Stimulated activated CD8-positive, alpha-beta memory T cell treated with anti-CD3 and anti-CD28 coated beads, Interleukin-2, amount 100 ng/mL, for 1 hour (primary cell): ENCODE data around the gene UQCRC1.

Source experiments
- DNase-seq, 2 donors: peaks; one replicate each; pipeline ENCODE4 v3.0.0-alpha.2; 2020; ENCODE audit warnings: low read depth in 2 of 2

The UQCRC1 gene

GRCh38 chr3:48572517-48572916, 36.9 kb downstream of the UQCRC1 start:
- DNase-seq = no peak

GRCh38 chr3:48571938-48572337, 37.5 kb downstream of the UQCRC1 start:
- DNase-seq = no peak

DNA sequence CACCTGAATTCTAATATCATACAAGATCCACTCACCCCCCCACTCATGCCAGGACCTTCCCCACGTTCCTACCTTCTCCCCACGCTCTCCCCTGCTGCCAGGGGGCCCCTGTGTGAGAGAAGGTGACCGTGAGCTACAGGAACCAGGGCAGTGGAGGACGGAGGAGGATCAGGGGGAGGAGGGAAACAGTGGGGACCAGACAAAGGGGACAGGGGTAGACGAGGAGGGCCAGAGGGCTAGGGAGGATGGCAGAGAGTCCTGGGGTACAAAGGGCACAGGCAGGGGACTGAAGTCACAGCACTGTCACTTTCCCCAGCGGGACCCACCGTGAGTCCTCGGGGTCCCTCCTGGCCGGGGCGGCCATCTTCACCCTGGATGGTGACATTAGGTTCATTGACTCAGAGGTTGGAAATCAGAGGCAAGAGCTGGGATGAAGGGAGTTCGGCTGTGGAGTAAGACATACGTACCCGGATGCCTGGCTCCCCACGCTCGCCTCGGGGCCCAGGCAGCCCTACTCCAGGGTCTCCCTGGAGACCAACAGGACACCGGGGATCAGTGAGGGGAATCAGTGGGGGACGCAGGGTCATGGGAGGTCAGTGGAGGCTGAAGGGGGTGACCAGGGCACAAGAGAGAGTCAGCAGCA, 39.5 kb downstream of the UQCRC1 start:
- no peak for DNase-seq

GRCh38 chr3:48569400-48569799, 40.0 kb downstream of the UQCRC1 start:
- DNase-seq = no peak

- no peak for DNase-seq
These were observed 41.0 kb downstream of the UQCRC1 start for GRCh38 chr3:48568476-48568875.

DNA sequence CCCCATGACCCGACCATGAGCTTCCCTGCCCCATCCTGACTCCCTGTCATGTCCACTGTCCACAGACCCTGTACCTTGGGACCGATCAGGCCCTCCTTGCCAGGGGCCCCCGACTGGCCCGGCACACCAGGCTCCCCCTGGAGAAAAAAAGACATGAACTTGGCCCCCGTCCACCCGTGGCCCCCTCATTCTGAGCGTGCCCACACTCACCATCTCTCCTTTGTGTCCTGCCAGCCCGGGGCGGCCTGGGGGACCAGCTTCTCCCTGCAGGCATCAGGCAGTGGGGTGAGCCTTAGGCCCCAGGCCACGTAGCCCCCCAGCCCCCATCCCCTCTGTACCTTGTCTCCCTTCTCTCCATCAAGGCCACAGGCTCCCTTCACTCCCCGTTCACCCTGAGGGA, 41.9 kb downstream of the UQCRC1 start:
- no peak for DNase-seq

GRCh38 chr3:48567090-48567489, 42.4 kb downstream of the UQCRC1 start:
- no peak for DNase-seq

DNA sequence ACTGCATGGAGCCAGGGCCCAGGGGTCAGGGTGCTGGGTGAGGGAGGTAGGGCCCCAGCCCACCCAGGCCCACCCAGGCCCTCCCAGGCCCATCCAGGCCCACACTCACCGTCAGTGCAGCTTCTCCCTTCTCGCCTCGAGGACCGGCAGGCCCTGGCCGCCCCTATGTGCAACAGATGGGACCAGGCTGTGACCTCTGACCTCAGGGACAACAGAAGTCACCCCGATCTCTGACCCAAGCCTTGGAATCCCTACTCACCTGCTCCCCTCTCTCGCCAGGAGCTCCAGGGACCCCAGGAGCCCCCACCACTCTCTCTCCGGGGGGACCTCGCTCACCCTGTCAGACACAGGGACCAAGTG, 43.1 kb downstream of the UQCRC1 start:
- DNase-seq = no peak

- no peak for DNase-seq
These were observed 43.6 kb downstream of the UQCRC1 start for GRCh38 chr3:48565591-48566400.

- DNase-seq = no peak
These were observed 44.3 kb downstream of the UQCRC1 start for GRCh38 chr3:48565186-48565585.

GRCh38 chr3:48564667-48565066, 44.8 kb downstream of the UQCRC1 start:
- no peak for DNase-seq

- peak in 1 of 2 donors; percentile 32 for DNase-seq
These were observed 45.4 kb downstream of the UQCRC1 start for GRCh38 chr3:48564022-48564421.

GRCh38 chr3:48563382-48563918, 46.0 kb downstream of the UQCRC1 start, which contains the start of gene UCN2:
Gene UCN2, minus strand, starts transcription at chr3:48563781. Its CDS starts 657 bp downstream, at chr3:48563124.
- no peak for DNase-seq

GRCh38 chr3:48562367-48563095, 46.9 kb downstream of the UQCRC1 start:
- DNase-seq = no peak

GRCh38 chr3:48561045-48561736, 48.3 kb downstream of the UQCRC1 start:
- DNase-seq = no peak

DNA sequence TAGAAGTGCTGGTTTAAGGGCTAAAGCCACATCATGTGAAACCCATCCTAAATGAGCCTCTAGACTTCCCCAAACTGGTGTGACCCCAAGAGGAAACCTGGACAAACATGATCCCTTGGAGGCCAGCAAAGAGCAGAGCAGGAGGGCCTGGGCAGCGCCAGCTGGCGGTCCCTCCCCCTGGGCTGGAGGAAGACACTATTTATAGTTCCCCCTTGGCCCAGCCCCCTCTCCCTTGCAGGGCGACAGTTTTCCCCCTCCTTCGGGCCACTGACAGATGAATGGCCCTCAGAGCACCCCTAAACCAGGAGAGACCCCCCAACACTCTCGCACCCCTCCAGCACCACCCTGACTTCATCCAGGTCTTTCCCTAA, 48.8 kb downstream of the UQCRC1 start:
- DNase-seq = no peak

DNA sequence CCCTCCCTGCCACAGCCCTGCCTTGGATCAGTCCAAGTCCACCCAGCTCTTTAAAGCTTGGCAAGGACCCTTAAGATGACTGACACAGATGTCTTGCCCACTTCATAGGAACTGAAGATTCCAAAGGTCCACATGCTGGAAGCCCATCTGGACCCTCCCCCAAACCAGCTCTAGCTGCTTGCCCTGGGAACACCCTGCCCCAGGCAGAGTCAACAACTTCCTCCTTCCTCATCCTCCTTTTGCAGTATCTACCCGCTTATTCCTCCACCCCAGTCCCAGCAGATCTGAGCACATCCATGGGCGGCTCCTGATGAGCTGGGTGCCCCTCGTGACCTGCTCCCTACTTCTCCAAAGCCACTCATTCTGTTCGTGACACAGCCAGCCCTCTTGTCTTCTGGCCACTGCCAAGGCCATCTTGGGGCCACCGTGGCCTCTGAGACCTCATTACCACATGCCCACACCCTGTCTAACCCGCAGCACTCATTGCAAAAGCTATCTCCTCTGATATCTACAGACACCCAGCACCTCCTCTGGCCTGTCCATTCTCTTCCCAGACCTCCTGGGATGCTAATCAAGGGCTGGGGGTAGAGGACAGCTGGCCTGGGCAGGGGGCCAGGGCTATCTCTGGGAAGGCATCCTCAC, 50.8 kb downstream of the UQCRC1 start:
- no peak for DNase-seq

- DNase-seq = peak; percentile 98 to 99
These were observed 52.4 kb downstream of the UQCRC1 start, which contains the start of gene PFKFB4 for GRCh38 chr3:48556796-48557626. Gene PFKFB4, minus strand, starts transcription at chr3:48556803. Its CDS starts 26 bp downstream, at chr3:48556777.

DNA sequence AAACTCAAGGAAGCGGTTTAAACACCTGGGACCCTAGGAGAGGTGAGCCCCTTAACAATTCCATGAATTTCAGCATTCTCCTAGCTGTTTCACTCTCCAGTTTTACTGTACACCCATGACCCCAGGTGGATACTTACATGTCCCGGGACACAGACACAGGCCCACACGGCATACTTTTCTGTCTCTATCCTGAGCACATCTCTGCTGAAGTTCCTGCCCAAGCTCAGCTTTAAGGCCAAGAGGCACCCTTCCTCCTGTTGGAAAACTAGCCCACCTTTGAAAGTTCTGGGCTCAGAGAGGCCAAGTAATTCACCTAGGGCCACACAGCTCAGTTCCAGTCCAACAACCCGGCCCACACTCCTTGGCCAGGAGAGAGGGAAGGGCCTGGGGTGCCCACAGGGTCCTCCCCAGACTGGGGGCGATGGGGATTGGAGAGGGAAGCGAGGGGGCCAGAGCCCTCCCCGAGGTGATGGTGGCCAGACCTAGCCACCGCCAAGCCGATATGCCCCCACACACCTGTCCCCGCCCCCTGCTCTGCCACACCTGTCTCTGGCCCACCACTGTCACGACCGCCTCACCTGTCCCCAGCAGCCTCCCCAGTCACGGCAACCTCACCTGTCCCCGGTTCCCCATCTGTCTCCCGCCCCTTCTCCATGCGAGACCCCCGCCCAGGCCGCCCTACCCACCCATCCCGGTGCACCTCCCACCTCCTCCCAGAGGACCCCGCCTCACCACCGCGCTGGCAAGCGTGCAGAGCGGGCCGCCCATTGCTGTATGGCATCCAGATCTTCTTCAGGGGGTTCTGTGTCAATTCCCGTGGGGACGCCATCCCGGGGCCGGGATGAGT, 53.3 kb downstream of the UQCRC1 start:
- DNase-seq = no peak
